PC-3 (cell line): Measurements from ENCODE around the gene LRRC28.

ENCODE experiments used
- EZH2 ChIP-seq: fragments of 300-600 bp; sonication (generic); IDR thresholded peaks from one replicate; pipeline ENCODE4 v1.6.1; 2017; ENCODE audit warnings: antibody characterized with exemption, mild to moderate bottlenecking, low read length; ENCODE audit not compliant: unreplicated experiment
- EZH2phosphoT487 ChIP-seq: fragments of 300-600 bp; sonication (generic); IDR thresholded peaks from 2 replicates; pipeline ENCODE4 v1.6.1; 2018; ENCODE audit warnings: mild to moderate bottlenecking, antibody characterized with exemption, low read length, borderline replicate concordance

DNA sequence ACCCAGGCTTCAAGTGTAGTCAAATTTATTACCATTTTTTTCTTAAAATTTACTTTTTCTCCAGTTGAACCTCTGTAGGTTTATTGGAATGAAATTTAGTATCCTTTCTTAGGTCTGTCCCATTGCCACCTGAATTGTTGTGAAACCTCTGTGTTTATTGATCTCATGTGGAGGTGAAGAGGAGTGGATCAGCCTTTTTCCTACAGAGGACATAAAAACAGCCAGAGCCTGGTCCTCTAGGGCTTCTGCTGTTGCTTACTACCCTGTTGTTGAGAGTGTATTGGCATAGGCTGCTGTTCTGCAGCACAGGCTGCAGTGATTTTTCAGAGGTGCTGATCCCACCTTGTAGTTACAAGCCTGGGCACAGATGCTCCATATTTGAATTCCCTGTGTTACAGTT is 44.6 kb downstream of the LRRC28 start:
- no peak for TF ChIP-seq EZH2phosphoT487
- TF ChIP-seq EZH2, result no peak
